Fibroblast of lung (primary cell): Measurements from ENCODE around the gene CHST13. TPM values are rescaled to one million over a fixed set of nuclear protein-coding genes. Genes with fewer than 3 reads are reported as not detected.

Experiments
- DNase-seq, 2 donors: peaks; one replicate each; pipeline versions ENCODE4 v3.0.0 to v3.0.0-alpha.2; 2010; ENCODE audit warnings: low read depth in 2 of 2
- H2AFZ ChIP-seq: 2 replicates; pipeline ENCODE4 v1.5.1; 2012; ENCODE audit warnings: low read length, control low read depth, inconsistent platforms
- H3K27ac ChIP-seq: 2 replicates; pipeline ENCODE4 v1.5.1; 2011; ENCODE audit warnings: low read length, control low read depth; ENCODE audit not compliant: insufficient read depth
- H3K27me3 ChIP-seq: 2 replicates; pipeline ENCODE4 v1.5.1; 2011; ENCODE audit warnings: mild to moderate bottlenecking, low read length; ENCODE audit not compliant: control insufficient read depth, insufficient read depth
- H3K36me3 ChIP-seq: 2 replicates; pipeline ENCODE4 v1.5.1; 2011; ENCODE audit warnings: low read length; ENCODE audit not compliant: control insufficient read depth, insufficient read depth
- H3K4me1 ChIP-seq: 2 replicates; pipeline ENCODE4 v1.5.1; 2011; ENCODE audit warnings: low read length; ENCODE audit not compliant: control insufficient read depth, insufficient read depth; ENCODE audit errors: extremely low read depth
- H3K4me2 ChIP-seq: 2 replicates; pipeline ENCODE4 v1.5.1; 2011; ENCODE audit warnings: low read length, control low read depth; ENCODE audit not compliant: insufficient read depth; ENCODE audit errors: extremely low read depth
- H3K4me3 ChIP-seq, 4 experiments: fragments of 200-600 bp in 1 of 4; sonication (generic) in 1 of 4; replicated peaks in 1 of 4; 2 replicates each; pipeline ENCODE4 v1.5.1; 2011 to 2016; ENCODE audit warnings: low read length in 4 of 4, low read depth in 3 of 4, mild to moderate bottlenecking in 3 of 4, control low read depth in 2 of 4, inconsistent platforms in 1 of 4, mixed read lengths in 1 of 4; ENCODE audit not compliant: insufficient read depth in 1 of 4; ENCODE audit errors: control extremely low read depth in 1 of 4
- H3K79me2 ChIP-seq: 2 replicates; pipeline ENCODE4 v1.5.1; 2012; ENCODE audit warnings: mild to moderate bottlenecking, low read length, inconsistent platforms; ENCODE audit not compliant: control insufficient read depth, insufficient read depth
- H3K9ac ChIP-seq: 2 replicates; pipeline ENCODE4 v1.5.1; 2011; ENCODE audit warnings: mild to moderate bottlenecking, low read length, control low read depth; ENCODE audit not compliant: insufficient read depth
- H3K9me3 ChIP-seq: 2 replicates; pipeline ENCODE4 v1.5.1; 2012; ENCODE audit warnings: low read depth, low read length; ENCODE audit not compliant: control insufficient read depth, insufficient read depth
- H4K20me1 ChIP-seq: 2 replicates; pipeline ENCODE4 v1.5.1; 2011; ENCODE audit warnings: low read length; ENCODE audit not compliant: control insufficient read depth, insufficient read depth; ENCODE audit errors: extremely low read depth
- EZH2 ChIP-seq: IDR thresholded peaks from 2 replicates; pipeline ENCODE4 v1.5.1; 2012; ENCODE audit warnings: low read length, control low read depth, mild to moderate bottlenecking; ENCODE audit errors: missing control alignments
- polyA plus RNA-seq, 2 donors: library from polyadenylated mRNA; depleted of rRNA in 1 of 2; stranded (reverse) in 1 of 2; unstranded in 1 of 2; fragments of >200 nt; gene quantifications; 2 replicates each; pipeline ENCODE4 v1.2.1, GENCODE V29; 2011 to 2012; ENCODE audit warnings: missing spikeins in 1 of 2
- total RNA-seq: library from RNA; depleted of rRNA; stranded (reverse); fragments of >200 nt; gene quantifications from 2 replicates; pipeline ENCODE4 v1.2.1, GENCODE V29; 2014
- TF ChIP-seq, protein P1 (sequence below), 2 donors: IDR thresholded peaks in 1 of 2; conservative IDR thresholded peaks in 1 of 2; 1 replicate in 1 of 2; 2 replicates in 1 of 2; pipeline ENCODE4 v1.5.1; 2011 to 2012; ENCODE audit warnings: low read length in 2 of 2, control low read depth in 1 of 2, inconsistent platforms in 1 of 2, low read depth in 1 of 2, mild to moderate bottlenecking in 1 of 2

Gene CHST13
- total and polyA plus RNA-seq, 2 donors (not counting 1 experiment from before 2014, with no cell fraction given) = under 0.01 TPM; not detected in 1

DNA sequence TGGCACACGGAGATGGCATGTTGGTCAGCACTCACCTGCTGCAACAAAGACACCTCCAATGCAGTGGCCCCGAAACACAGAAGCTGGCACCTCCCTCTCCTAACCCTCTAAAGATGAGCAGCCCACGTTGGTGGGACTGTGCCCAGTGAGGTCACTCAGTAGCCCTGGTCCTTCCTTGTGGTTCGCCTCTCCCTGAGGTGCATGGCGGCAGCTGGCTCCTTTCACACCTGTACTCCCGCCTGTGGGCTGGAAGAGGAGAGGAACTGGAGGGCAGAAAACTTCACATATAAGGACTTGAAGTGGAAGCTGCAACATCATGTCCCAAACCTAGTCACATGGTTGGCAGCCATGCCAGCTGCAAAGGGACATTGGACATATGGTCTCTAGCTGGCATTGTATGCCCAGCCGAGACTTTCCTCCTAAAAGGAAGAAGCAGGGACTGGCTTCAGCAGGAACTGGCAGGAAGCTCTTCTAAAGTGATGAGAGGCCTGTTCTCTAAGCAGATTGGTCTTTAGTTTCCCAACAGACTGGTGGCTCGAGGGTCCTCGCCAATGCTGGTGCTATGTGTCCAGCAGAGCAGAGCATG is 45.5 kb downstream of the CHST13 start:
- no peaks in the 10 kb centered on the region for H3K9me3 ChIP-seq
- no peak for DNase-seq
- H3K79me2 ChIP-seq = no peaks in the 10 kb centered on the region
- H3K4me2 ChIP-seq = no peak overlapping the region
- H3K4me1 ChIP-seq = no peaks in the 10 kb centered on the region
- H3K9ac ChIP-seq = no peak overlapping the region
- peaks cover 19% of the 10 kb centered on the region for H3K27me3 ChIP-seq
- H3K4me3 ChIP-seq = no peak overlapping the region
- no peaks in the 10 kb centered on the region for H3K36me3 ChIP-seq
- TF ChIP-seq, protein P1, sequence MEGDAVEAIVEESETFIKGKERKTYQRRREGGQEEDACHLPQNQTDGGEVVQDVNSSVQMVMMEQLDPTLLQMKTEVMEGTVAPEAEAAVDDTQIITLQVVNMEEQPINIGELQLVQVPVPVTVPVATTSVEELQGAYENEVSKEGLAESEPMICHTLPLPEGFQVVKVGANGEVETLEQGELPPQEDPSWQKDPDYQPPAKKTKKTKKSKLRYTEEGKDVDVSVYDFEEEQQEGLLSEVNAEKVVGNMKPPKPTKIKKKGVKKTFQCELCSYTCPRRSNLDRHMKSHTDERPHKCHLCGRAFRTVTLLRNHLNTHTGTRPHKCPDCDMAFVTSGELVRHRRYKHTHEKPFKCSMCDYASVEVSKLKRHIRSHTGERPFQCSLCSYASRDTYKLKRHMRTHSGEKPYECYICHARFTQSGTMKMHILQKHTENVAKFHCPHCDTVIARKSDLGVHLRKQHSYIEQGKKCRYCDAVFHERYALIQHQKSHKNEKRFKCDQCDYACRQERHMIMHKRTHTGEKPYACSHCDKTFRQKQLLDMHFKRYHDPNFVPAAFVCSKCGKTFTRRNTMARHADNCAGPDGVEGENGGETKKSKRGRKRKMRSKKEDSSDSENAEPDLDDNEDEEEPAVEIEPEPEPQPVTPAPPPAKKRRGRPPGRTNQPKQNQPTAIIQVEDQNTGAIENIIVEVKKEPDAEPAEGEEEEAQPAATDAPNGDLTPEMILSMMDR (conservative IDR thresholded peaks at IDR 0.05 in 1 of 2, IDR thresholded peaks at IDR 0.05 in 1 of 2; ENCODE audit: low read depth in 1 of 2, low read length in 2 of 2) = no peak
- no peak for TF ChIP-seq EZH2
- no peaks in the 10 kb centered on the region for H4K20me1 ChIP-seq
- H3K27ac ChIP-seq = no peak overlapping the region
- H2AFZ ChIP-seq = no peak overlapping the region

DNA sequence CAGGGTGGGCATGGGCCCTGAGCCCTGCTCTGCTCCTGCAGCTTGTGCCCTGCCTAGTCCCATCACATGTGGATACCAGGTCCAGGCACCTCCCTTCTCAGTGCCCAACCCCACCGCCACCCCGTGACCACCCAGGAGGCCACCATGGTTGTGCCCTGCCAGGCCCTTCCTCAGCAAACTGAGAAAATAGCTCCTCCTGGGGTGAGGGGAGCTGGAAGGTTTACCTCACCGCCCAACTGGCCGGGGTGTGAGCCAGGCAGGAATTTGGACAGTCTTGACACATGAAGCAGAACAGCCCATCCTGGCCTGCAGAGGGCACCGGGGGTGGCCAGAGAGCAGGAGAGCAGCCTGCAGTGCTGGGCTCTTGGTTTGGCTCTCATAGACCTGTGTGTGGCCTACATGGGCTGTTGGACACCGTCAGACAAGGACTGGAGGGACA is 46.2 kb downstream of the CHST13 start:
- Histone ChIP-seq H3K79me2 (no peaks in the 10 kb centered on the region), H3K9ac (no peak overlapping the region), H3K4me3 (no peak overlapping the region), H3K4me2 (no peak overlapping the region), H2AFZ (no peak overlapping the region), H3K36me3 (no peaks in the 10 kb centered on the region), H3K9me3 (no peaks in the 10 kb centered on the region), H4K20me1 (no peaks in the 10 kb centered on the region), H3K4me1 (no peaks in the 10 kb centered on the region), H3K27ac (no peak overlapping the region), H3K27me3 (peaks cover 16% of the 10 kb centered on the region)
- TF ChIP-seq, protein P1 (conservative IDR thresholded peaks at IDR 0.05 in 1 of 2, IDR thresholded peaks at IDR 0.05 in 1 of 2; ENCODE audit: low read depth in 1 of 2, low read length in 2 of 2) = no peak
- DNase-seq = no peak

DNA sequence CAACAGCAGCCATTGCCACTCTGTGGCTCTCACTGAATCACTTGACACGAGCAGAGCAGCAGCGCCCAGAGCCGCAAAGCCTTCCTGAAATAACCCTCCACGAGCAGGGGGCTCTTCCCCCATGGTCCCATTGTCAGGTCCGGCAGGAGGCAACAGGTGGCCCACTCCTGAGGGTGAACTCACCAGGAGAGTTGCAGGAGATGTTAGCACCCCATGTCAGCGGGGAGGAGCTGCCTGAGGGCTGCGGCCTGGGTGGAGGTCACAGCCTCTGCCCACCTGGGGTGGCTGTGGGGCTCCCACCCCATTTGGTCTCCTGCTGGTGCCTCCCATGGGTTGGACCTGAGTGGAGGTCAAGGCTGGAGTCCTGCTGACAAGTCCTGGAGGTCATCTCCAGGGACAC is 47.1 kb downstream of the CHST13 start:
- no peak overlapping the region for H3K27ac ChIP-seq
- H3K27me3 ChIP-seq = peaks cover 10% of the 10 kb centered on the region
- H3K9me3 ChIP-seq = no peaks in the 10 kb centered on the region
- DNase-seq = no peak
- TF ChIP-seq, protein P1 (conservative IDR thresholded peaks at IDR 0.05 in 1 of 2, IDR thresholded peaks at IDR 0.05 in 1 of 2; ENCODE audit: low read depth in 1 of 2, low read length in 2 of 2) = no peak
- H3K36me3 ChIP-seq = no peaks in the 10 kb centered on the region
- H3K4me2 ChIP-seq = no peak overlapping the region
- no peak overlapping the region for H2AFZ ChIP-seq
- H4K20me1 ChIP-seq = no peaks in the 10 kb centered on the region
- H3K4me1 ChIP-seq = no peaks in the 10 kb centered on the region
- H3K4me3 ChIP-seq = no peak overlapping the region
- H3K9ac ChIP-seq = no peak overlapping the region
- no peaks in the 10 kb centered on the region for H3K79me2 ChIP-seq
